Measurements from ENCODE around the gene SCAF1.
"Not testable (repeated sequence)": the region's sequence is repeated elsewhere in the genome, so short reads cannot be mapped to it uniquely, and the experiment has no call there.

SCAF1 gene

GRCh38 chr19:49632576-49632975, 9.4 kb upstream of the SCAF1 start:
- Histone ChIP-seq H3K36me3 (ENCODE audit: control insufficient read depth, insufficient read depth, low read length) (no peaks in the 10 kb centered on the region), H2BK15ac (replicated peaks; ENCODE audit: low read depth) (no peak overlapping the region), H3K79me1 (ENCODE audit: low read length) (no peaks in the 10 kb centered on the region), H3K4me2 (ENCODE audit: low read length) (no peak overlapping the region), H3K56ac (ENCODE audit: low read length) (no peak overlapping the region), H2AK5ac (ENCODE audit: low read length) (no peak overlapping the region), H2BK5ac (ENCODE audit: low read length) (no peak overlapping the region), H2BK120ac (ENCODE audit: low read depth, low read length) (no peak overlapping the region), H3K79me2 (ENCODE audit: control insufficient read depth, insufficient read depth, low read length) (no peaks in the 10 kb centered on the region), H3K23ac (ENCODE audit: low read length) (no peak overlapping the region), H4K5ac (ENCODE audit: low read length) (no peak overlapping the region), H3K27me3 (ENCODE audit: insufficient read depth, low read length, poor library complexity) (no peaks in the 10 kb centered on the region), H3K4ac (ENCODE audit: low read depth, low read length) (no peak overlapping the region), H3K4me1 (ENCODE audit: control insufficient read depth, low read depth, low read length) (no peaks in the 10 kb centered on the region), H3K27ac (ENCODE audit: low read depth, low read length) (no peak overlapping the region), H3K9ac (ENCODE audit: low read length) (no peak overlapping the region), H3K4me3 (ENCODE audit: low read length) (no peak overlapping the region), H4K8ac (ENCODE audit: low read depth, low read length) (no peak overlapping the region), H3K18ac (ENCODE audit: low read length) (no peak overlapping the region)
- no peak for DNase-seq
- WGBS (ENCODE audit: extremely low coverage, insufficient coverage, low lambda C conversion rate) = no CpG with 5 or more reads among the region's 5 CpGs

- not testable (repeated sequence) for H3K18ac ChIP-seq (ENCODE audit: low read length); H4K8ac ChIP-seq (ENCODE audit: low read depth, low read length); H3K36me3 ChIP-seq (ENCODE audit: control insufficient read depth, insufficient read depth, low read length); H3K4me3 ChIP-seq (ENCODE audit: low read length); H3K79me2 ChIP-seq (ENCODE audit: control insufficient read depth, insufficient read depth, low read length); H3K56ac ChIP-seq (ENCODE audit: low read length); H3K27me3 ChIP-seq (ENCODE audit: insufficient read depth, low read length, poor library complexity); H3K4me1 ChIP-seq (ENCODE audit: control insufficient read depth, low read depth, low read length); H3K9ac ChIP-seq (ENCODE audit: low read length); H3K4me2 ChIP-seq (ENCODE audit: low read length); H3K79me1 ChIP-seq (ENCODE audit: low read length); H3K23ac ChIP-seq (ENCODE audit: low read length); H4K5ac ChIP-seq (ENCODE audit: low read length); H3K27ac ChIP-seq (ENCODE audit: low read depth, low read length); H2AK5ac ChIP-seq (ENCODE audit: low read length); H2BK5ac ChIP-seq (ENCODE audit: low read length); H2BK120ac ChIP-seq (ENCODE audit: low read depth, low read length); H2BK15ac ChIP-seq (replicated peaks; ENCODE audit: low read depth); H3K4ac ChIP-seq (ENCODE audit: low read depth, low read length)
- WGBS (ENCODE audit: extremely low coverage, insufficient coverage, low lambda C conversion rate) = no CpG with 5 or more reads among the region's 9 CpGs
- peak; percentile 78 for DNase-seq
Measured at GRCh38 chr19:49633273-49633672, 8.7 kb upstream of the SCAF1 start.

GRCh38 chr19:49635530-49636232, 6.3 kb upstream of the SCAF1 start:
- H3K4me3 ChIP-seq (ENCODE audit: low read length) = no peak overlapping the region
- H3K56ac ChIP-seq (ENCODE audit: low read length) = no peak overlapping the region
- no peak overlapping the region for H4K5ac ChIP-seq (ENCODE audit: low read length)
- no peaks in the 10 kb centered on the region for H3K79me1 ChIP-seq (ENCODE audit: low read length)
- no peak overlapping the region for H2AK5ac ChIP-seq (ENCODE audit: low read length)
- no peak overlapping the region for H3K4me2 ChIP-seq (ENCODE audit: low read length)
- DNase-seq = no peak
- H3K4me1 ChIP-seq (ENCODE audit: control insufficient read depth, low read depth, low read length) = no peaks in the 10 kb centered on the region
- no peak overlapping the region for H2BK5ac ChIP-seq (ENCODE audit: low read length)
- no peak overlapping the region for H3K27ac ChIP-seq (ENCODE audit: low read depth, low read length)
- H3K9ac ChIP-seq (ENCODE audit: low read length) = no peak overlapping the region
- H2BK15ac ChIP-seq (replicated peaks; ENCODE audit: low read depth) = no peak overlapping the region
- no peaks in the 10 kb centered on the region for H3K79me2 ChIP-seq (ENCODE audit: control insufficient read depth, insufficient read depth, low read length)
- no peaks in the 10 kb centered on the region for H3K36me3 ChIP-seq (ENCODE audit: control insufficient read depth, insufficient read depth, low read length)
- no peak overlapping the region for H2BK120ac ChIP-seq (ENCODE audit: low read depth, low read length)
- no peak overlapping the region for H3K18ac ChIP-seq (ENCODE audit: low read length)
- no peak overlapping the region for H3K23ac ChIP-seq (ENCODE audit: low read length)
- no peak overlapping the region for H4K8ac ChIP-seq (ENCODE audit: low read depth, low read length)
- WGBS (ENCODE audit: extremely low coverage, insufficient coverage, low lambda C conversion rate) = no CpG with 5 or more reads among the region's 24 CpGs
- no peaks in the 10 kb centered on the region for H3K27me3 ChIP-seq (ENCODE audit: insufficient read depth, low read length, poor library complexity)
- H3K4ac ChIP-seq (ENCODE audit: low read depth, low read length) = no peak overlapping the region

GRCh38 chr19:49636233-49636932, 5.6 kb upstream of the SCAF1 start:
- no peak overlapping the region for H2BK5ac ChIP-seq (ENCODE audit: low read length)
- H2BK15ac ChIP-seq (replicated peaks; ENCODE audit: low read depth) = no peak overlapping the region
- H3K18ac ChIP-seq (ENCODE audit: low read length) = no peak overlapping the region
- peaks cover 2% of the 10 kb centered on the region for H3K4me1 ChIP-seq (ENCODE audit: control insufficient read depth, low read depth, low read length)
- WGBS (ENCODE audit: extremely low coverage, insufficient coverage, low lambda C conversion rate) = no CpG with 5 or more reads among the region's 30 CpGs
- no peaks in the 10 kb centered on the region for H3K36me3 ChIP-seq (ENCODE audit: control insufficient read depth, insufficient read depth, low read length)
- no peak for DNase-seq
- H4K5ac ChIP-seq (ENCODE audit: low read length) = no peak overlapping the region
- H2BK120ac ChIP-seq (ENCODE audit: low read depth, low read length) = no peak overlapping the region
- H3K27me3 ChIP-seq (ENCODE audit: insufficient read depth, low read length, poor library complexity) = no peaks in the 10 kb centered on the region
- H3K4ac ChIP-seq (ENCODE audit: low read depth, low read length) = no peak overlapping the region
- H3K56ac ChIP-seq (ENCODE audit: low read length) = no peak overlapping the region
- no peaks in the 10 kb centered on the region for H3K79me2 ChIP-seq (ENCODE audit: control insufficient read depth, insufficient read depth, low read length)
- no peak overlapping the region for H3K27ac ChIP-seq (ENCODE audit: low read depth, low read length)
- H3K9ac ChIP-seq (ENCODE audit: low read length) = no peak overlapping the region
- H4K8ac ChIP-seq (ENCODE audit: low read depth, low read length) = no peak overlapping the region
- H2AK5ac ChIP-seq (ENCODE audit: low read length) = no peak overlapping the region
- no peak overlapping the region for H3K23ac ChIP-seq (ENCODE audit: low read length)
- no peak overlapping the region for H3K4me2 ChIP-seq (ENCODE audit: low read length)
- H3K79me1 ChIP-seq (ENCODE audit: low read length) = no peaks in the 10 kb centered on the region
- no peak overlapping the region for H3K4me3 ChIP-seq (ENCODE audit: low read length)

- no peak overlapping the region for H4K5ac ChIP-seq (ENCODE audit: low read length)
- H2AK5ac ChIP-seq (ENCODE audit: low read length) = no peak overlapping the region
- DNase-seq = peak; percentile 70
- H3K4me3 ChIP-seq (ENCODE audit: low read length) = no peak overlapping the region
- peak overlapping the region; percentile 83 for H3K4ac ChIP-seq (ENCODE audit: low read depth, low read length)
- peaks cover 4% of the 10 kb centered on the region for H3K79me1 ChIP-seq (ENCODE audit: low read length)
- H2BK120ac ChIP-seq (ENCODE audit: low read depth, low read length) = peak overlapping the region; percentile 47
- H4K8ac ChIP-seq (ENCODE audit: low read depth, low read length) = no peak overlapping the region
- H3K79me2 ChIP-seq (ENCODE audit: control insufficient read depth, insufficient read depth, low read length) = peaks cover 8% of the 10 kb centered on the region
- H3K36me3 ChIP-seq (ENCODE audit: control insufficient read depth, insufficient read depth, low read length) = no peaks in the 10 kb centered on the region
- peak overlapping the region; percentile 37 for H3K9ac ChIP-seq (ENCODE audit: low read length)
- H3K4me2 ChIP-seq (ENCODE audit: low read length) = peak overlapping the region; percentile 13
- peak overlapping the region; percentile 27 for H3K27ac ChIP-seq (ENCODE audit: low read depth, low read length)
- H3K27me3 ChIP-seq (ENCODE audit: insufficient read depth, low read length, poor library complexity) = no peaks in the 10 kb centered on the region
- no CpG with 5 or more reads among the region's 19 CpGs for WGBS (ENCODE audit: extremely low coverage, insufficient coverage, low lambda C conversion rate)
- peak overlapping the region; percentile 41 for H2BK15ac ChIP-seq (replicated peaks; ENCODE audit: low read depth)
- peaks cover 2% of the 10 kb centered on the region for H3K4me1 ChIP-seq (ENCODE audit: control insufficient read depth, low read depth, low read length)
- H3K18ac ChIP-seq (ENCODE audit: low read length) = peak overlapping the region; percentile 94
- H2BK5ac ChIP-seq (ENCODE audit: low read length) = no peak overlapping the region
- no peak overlapping the region for H3K23ac ChIP-seq (ENCODE audit: low read length)
- H3K56ac ChIP-seq (ENCODE audit: low read length) = peak overlapping the region; percentile 75
Measured at GRCh38 chr19:49637821-49638738, 3.9 kb upstream of the SCAF1 start.

Measured in mesendoderm (in vitro differentiated cells).